NCI-H446 (cell line): ENCODE measurements around the gene SDHD.
"Not testable (repeated sequence)": the region's sequence is repeated elsewhere in the genome, so short reads cannot be mapped to it uniquely, and the experiment has no call there.

ENCODE experiments used
- DNase-seq, 2 experiments: peaks; one replicate each; lab custom pipeline; 2025; lab: John Stamatoyannopoulos, UW

The SDHD gene

GRCh38 chr11:112086422-112087191 lies at the start of gene SDHD, which contains the start of gene TIMM8B:
TSS of gene SDHD (plus strand) at chr11:112086873. CDS start at chr11:112086908, 35 bp downstream.
TSS of gene TIMM8B (minus strand) at chr11:112086756. CDS start at chr11:112086723, 33 bp downstream.
- DNase-seq = peak; percentile 96 to 98

- no peak for DNase-seq
These were observed 49.1 kb upstream of the SDHD start for GRCh38 chr11:112037527-112037926.

GRCh38 chr11:112042161-112042960 lies 44.3 kb upstream of the SDHD start:
- no peak for DNase-seq

GRCh38 chr11:112042961-112043304 lies 43.7 kb upstream of the SDHD start:
- no peak for DNase-seq

- DNase-seq = no peak
These were observed 41.7 kb upstream of the SDHD start for GRCh38 chr11:112044961-112045360.

GRCh38 chr11:112046647-112047046 lies 40.0 kb upstream of the SDHD start:
- DNase-seq = not testable (repeated sequence)

GRCh38 chr11:112048256-112048655 lies 38.4 kb upstream of the SDHD start:
- DNase-seq = not testable (repeated sequence)

- DNase-seq = no peak
These were observed 36.9 kb upstream of the SDHD start for GRCh38 chr11:112049777-112050176.

GRCh38 chr11:112050721-112051120 lies 36.0 kb upstream of the SDHD start:
- DNase-seq = no peak

- no peak for DNase-seq
These were observed 34.9 kb upstream of the SDHD start for GRCh38 chr11:112051768-112052167.

GRCh38 chr11:112057170-112057569 lies 29.5 kb upstream of the SDHD start:
- no peak for DNase-seq

GRCh38 chr11:112058103-112058502 lies 28.6 kb upstream of the SDHD start:
- no peak for DNase-seq

GRCh38 chr11:112062923-112063322 lies 23.8 kb upstream of the SDHD start:
- DNase-seq = no peak

GRCh38 chr11:112073941-112074811 lies 12.5 kb upstream of the SDHD start, which contains the start of the genes NKAPD1 and PIH1D2:
TSS of gene NKAPD1 (plus strand) at chr11:112074299. CDS start at chr11:112075575, 1,276 bp downstream.
TSS of gene PIH1D2 (minus strand) at chr11:112074017. CDS start at chr11:112073174, 843 bp downstream.
- DNase-seq = peak; percentile 84 to 94

- DNase-seq = no peak
These were observed 3.9 kb upstream of the SDHD start for GRCh38 chr11:112082729-112083128.

- no peak for DNase-seq
These were observed 751 bp upstream of the SDHD start for GRCh38 chr11:112085822-112086421.

GRCh38 chr11:112087212-112087611 lies 539 bp downstream of the SDHD start:
- DNase-seq = no peak

GRCh38 chr11:112095302-112095701 lies 8.6 kb downstream of the SDHD start:
- DNase-seq = not testable (repeated sequence)

- no peak for DNase-seq
These were observed 9.5 kb downstream of the SDHD start for GRCh38 chr11:112096194-112096593.

GRCh38 chr11:112097734-112098528 lies 11.3 kb downstream of the SDHD start:
- no peak for DNase-seq

- DNase-seq = no peak
These were observed 13.8 kb downstream of the SDHD start for GRCh38 chr11:112100462-112100861.
